GM18909 (cell line): ENCODE data around the gene RGR.
"Not testable (repeated sequence)": the region's sequence is repeated elsewhere in the genome, so short reads cannot be mapped to it uniquely, and the experiment has no call there.

Experiments used
- ATAC-seq: cut with Tn5 transposase; IDR thresholded peaks from one replicate; pipeline ENCODE4 v1.9.1; 2021; ENCODE audit warnings: mild to moderate bottlenecking; ENCODE audit not compliant: unreplicated experiment, poor library complexity

Gene RGR

DNA sequence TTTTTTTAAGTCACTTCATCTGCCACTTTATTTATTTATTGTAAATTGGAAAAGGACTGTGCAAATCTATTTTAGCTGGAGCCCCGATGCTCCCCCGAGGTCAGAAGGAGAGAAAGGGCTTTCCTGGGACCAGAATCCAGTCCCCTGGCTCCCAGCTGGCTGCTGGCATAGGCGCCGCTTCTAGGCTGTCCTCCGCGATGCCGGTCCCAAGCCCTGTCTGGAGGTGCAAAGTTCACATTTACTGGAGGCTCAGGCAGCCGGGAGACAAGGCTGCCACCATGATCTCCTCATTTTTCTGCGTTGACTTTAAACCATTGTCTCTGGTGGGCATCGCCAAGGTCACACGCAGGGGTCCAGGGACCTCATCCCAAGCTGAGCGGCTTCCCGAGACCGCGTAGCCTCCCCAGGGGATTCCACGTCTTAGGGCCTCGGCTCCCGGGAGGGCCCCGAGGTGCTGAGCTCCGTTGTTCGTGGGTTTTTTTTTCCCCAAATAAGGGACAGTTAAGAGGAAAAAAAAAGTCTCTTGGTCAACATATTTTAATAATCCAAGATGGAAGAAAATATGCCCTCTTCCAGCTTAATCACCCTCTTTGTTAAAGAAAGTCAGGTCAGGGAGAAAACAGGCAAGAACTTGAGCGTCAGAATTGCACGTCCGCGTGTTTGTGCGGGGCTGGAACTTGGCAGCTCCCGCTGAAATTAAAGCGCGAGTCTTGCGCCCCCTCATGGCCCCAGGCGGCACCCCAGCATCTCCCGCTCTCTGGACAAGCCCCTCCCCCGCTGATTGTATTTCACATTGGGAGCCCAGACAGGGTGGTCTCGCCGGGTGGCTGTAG, 11.9 kb downstream of the RGR start:
- peak; percentile 67 for ATAC-seq

DNA sequence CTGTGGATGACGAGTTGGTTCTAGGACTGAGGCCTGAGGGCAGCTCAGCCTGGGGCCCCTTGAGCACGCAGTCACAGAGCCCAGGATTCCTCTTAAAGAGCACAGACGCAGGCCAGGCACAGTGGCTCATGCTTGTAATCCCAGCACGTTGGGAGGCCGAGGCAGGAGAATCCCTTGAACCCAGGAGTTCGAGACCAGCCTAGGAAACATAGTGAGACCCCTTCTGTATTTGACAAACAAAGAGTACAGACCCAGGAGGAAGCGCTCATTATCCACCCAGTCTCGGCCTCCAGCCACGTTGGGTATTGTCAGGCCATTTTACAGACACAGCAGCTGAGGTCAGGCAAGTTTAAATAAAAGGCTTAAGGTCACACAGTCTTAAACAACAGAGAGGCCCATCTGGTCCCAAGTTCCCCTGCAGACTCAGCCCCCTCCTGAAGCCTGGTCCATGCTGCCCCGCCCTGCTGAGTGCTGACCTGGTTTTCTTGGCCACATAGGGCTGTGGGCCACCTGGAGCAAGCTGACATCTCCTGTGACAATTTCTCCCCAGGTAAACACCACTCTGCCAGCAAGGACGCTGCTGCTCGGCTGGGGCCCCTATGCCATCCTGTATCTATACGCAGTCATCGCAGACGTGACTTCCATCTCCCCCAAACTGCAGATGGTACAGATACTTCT, 12.6 kb downstream of the RGR start:
- no peak for ATAC-seq

DNA sequence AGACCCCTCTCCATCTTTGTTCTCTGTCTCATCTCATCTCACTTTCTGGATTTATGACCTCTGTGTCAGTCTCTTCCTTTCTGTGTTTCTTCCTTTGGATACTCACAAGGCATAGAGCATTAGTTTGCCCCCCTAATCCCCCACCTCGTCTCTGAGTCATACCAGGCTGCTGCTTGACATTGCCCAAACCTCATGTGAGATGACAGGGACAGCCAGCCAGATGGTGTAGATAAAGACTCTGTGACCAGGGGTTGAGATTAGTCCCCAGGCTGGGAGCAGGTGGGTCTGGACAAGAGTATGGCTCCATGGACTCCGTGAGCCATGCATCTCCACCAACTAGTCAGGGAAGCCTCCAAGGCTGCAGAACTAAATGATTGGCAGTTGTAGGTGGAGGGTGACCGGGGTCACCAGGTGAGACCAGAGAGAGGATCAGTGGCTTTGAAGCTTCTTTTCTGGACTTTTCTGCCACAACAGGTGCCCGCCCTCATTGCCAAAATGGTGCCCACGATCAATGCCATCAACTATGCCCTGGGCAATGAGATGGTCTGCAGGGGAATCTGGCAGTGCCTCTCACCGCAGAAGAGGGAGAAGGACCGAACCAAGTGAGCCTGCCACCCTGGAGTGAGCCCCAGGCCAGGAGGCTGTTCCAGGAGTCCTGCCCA, 13.3 kb downstream of the RGR start:
- ATAC-seq = no peak

DNA sequence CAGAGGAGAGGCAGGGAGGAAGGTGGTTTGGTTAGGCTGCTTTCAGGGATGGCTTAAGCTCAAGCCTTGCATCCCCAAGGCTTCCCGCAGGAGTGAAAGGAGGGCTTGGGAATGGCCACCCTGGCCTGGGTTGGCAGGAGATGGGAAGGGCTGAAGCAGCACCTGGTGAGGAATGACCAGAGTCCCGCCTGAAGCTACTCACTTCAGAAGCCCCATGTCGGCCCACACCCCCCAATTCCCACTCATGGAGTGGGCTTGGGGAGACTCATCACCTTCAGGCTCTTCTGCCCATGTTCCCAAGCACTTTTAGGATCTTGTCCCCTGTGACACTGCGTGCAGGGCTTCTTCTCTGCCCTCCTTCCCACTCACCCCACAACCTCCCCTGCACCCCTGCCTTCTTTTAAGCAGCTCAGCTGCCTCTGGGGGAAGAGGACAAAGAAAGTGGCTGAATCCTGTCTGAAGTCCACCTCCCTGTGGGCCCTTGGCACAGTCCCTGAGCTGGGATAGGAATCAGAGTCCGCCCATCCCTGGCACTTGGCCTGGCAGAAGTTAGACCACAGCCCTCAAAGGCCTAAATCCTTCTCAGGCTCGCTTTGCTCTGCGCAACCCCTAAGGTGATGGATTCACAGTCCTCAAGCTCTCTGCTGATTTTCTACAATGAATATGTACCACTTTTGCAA, 16.5 kb downstream of the RGR start:
- no peak for ATAC-seq

DNA sequence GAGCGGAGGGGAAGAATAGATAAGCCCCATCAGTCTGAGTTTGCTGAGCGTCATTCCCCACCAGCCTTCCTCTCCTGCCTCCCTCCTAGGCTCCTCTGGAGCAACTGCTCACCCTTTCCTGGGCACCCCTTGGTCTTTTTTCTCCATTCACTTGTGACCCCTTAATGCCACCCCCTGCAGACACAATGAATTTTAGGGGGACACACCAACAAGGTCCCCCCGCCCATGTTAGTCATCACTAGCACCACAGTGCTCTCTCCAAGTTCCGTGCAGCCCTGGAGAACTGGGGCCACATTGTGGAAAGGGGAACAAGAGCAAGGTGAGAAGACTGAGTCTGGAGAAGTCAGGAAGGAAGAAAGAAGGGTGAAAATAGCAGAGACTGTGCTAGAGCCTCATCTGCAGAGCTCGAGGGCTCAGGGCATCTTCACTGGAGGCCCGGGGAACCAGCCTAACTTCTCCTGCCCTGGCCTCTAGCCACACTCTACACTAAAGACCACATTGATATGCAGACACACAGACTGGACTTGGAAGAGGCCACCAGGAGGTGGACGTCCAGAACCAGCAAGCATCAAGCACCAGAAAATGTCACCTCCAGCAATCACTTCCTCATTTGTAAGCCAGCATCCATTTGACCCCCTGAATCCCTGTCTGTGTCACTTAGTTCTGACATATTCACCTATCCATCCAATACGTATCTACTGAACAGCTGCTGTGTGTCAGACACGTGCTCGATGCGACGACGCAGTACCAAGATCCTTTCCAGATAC, 17.5 kb downstream of the RGR start:
- no peak for ATAC-seq

DNA sequence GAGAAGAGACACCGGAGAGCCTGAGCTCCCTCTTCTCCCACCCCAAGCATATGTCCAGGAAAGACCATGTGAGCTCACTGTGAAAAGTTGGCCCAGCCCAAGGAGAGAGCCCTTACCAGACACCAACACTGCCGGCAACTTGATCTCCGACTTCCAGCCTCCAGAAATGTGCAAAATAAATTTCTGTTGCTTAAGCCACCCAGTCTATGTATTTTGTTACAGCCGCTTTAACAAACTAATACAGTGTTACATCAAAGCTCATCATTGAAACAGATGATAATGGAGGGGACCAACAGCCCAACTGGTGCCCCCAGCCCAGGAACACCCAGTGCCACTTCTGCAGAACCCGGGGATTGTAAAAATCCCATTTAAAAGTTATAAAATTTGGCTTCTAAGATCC, 18.9 kb downstream of the RGR start:
- no peak for ATAC-seq

DNA sequence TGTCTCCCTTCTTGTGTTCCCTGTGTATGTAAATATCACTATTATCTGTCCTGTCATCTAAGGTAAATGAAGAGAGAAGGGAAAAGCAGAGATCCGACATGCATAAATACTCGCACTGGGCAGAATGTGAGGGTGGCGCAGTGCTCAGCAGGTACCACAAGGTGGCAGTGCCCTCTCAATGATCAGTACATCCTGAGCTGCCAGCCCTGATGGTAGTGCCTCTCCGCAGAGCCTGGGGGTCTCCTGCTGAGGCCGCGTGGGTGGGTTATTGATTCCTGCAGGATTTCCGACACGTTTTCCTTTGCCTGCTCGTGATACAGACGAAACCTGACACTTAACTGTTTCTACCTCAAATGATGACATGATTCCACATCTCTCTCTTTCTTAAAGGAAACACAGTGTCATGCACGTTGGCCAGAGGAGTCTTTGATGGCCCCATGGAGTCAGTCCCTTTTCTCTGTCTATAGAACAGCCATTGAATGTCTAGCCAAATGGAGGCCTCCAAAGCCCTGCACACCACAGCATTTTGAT, 19.8 kb downstream of the RGR start:
- ATAC-seq = peak; percentile 97

DNA sequence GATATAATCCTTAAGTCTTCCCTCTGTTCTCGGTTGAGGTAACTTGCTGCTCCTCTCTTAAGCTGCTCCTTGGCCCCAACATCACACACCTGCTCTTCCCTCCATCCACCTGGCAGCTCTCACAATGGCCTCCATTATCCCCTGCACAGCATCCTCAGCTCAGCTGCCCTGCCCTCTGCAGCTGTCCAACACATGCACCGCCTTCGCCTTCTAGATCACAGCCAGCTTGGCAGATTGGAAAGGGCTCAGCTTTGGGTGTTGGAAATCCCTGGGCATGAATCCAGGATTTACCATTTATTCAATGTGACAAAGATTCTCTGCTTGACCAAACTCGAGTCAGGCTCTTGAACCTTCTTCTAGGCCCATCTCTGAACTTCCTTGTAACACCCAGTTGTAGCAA, 20.6 kb downstream of the RGR start:
- no peak for ATAC-seq

DNA sequence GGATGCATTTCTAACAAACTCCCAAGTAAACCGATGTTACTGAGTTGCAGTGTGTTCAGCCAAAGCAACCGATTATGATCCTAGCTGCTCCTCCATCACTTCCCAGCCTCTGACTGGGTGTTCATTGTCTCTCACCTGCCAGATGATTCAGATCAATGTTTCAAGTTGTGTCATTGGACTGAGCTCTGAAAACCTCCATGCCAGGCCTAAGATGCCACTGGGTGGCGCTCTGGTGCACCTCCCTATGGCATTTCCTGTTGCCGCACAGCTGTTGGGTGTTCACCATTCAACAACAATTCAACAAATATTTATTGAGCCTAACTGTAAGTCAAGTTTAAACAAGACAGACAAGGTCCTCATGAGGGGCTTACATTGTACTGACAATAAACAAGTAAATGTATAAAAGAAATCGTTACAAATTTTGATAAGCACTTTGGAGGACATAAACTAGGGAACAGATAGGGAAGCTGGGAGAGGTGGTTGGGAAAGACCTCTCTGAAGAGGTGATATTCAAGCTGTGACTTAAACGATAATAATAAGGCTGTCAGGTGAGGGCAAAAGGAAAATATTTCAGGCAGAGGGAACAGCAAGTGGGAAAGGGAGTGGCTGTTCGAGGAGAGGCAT, 22.8 kb downstream of the RGR start:
- ATAC-seq = no peak

DNA sequence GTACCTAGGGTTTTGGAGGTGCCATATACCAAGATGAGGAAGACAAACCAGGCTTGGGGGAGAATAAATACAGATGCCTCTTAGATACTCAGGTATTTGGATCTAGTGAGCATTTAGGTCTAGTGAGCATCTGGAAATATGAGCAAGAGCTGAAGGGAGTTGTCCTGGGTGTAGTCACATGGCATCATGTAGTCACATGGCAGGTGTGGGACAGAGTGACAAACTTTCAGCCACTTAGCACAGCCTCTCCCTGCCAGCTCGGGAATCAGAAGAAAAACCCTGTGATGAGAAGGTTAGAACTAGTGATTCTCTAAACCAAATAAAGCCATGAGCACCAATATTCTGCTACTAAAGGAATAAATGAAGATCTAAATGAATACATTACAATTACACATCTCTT, 24.3 kb downstream of the RGR start:
- no peak for ATAC-seq

DNA sequence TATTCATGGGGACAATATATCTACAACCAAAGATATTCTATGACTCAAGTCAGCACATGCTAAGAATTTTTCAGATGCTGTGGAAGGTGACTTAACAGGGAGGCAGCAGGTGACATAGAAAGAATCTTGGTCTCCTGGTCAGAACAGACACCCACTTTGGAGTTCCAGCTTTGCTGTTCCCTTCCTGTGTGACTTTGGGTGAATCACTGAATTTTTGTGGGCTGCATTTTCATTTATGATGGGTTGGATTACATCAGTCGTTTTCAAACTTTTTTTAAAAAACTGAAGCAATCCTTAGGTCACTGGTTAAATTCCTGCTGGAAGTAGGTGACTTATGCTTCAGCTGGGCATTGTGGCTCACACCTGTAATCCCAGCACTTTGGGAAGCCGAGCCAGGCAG, 24.9 kb downstream of the RGR start:
- ATAC-seq = no peak

DNA sequence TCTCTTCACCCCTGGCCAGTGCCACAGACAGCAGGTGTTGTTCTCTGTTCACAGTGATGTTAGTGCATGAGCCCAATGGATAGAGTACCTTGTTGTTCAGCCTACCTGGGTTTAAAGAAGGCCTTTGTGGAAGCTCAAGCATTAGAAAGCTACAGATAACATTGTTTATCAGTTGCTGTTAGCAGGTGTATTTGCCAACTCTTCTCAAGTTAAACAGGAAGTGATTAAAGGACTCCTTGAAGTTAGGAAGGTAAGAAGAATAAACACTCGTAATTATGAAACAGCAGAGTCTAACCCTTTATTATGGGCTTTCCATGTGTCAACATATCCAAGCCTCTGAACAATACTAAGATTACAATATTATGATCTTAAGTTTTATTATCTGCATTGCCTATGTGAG, 25.9 kb downstream of the RGR start:
- ATAC-seq = no peak

DNA sequence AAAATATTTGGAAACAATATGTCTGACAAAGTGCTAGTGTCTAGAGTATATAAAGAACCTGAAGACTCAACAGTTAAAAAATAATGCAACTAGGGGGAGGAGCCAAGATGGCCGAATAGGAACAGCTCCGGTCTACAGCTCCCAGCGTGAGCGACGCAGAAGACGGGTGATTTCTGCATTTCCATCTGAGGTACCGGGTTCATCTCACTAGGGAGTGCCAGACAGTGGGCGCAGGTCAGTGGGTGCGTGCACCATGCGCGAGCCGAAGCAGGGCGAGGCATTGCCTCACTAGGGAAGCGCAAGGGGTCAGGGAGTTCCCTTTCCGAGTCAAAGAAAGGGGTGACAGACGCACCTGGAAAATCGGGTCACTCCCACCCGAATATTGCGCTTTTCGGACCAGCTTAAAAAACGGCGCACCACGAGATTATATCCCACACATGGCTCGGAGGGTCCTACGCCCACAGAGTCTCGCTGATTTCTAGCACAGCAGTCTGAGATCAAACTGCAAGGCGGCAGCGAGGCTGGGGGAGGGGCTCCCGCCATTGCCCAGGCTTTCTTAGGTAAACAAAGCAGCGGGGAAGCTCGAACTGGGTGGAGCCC, 35.1 kb downstream of the RGR start:
- ATAC-seq = not testable (repeated sequence)

DNA sequence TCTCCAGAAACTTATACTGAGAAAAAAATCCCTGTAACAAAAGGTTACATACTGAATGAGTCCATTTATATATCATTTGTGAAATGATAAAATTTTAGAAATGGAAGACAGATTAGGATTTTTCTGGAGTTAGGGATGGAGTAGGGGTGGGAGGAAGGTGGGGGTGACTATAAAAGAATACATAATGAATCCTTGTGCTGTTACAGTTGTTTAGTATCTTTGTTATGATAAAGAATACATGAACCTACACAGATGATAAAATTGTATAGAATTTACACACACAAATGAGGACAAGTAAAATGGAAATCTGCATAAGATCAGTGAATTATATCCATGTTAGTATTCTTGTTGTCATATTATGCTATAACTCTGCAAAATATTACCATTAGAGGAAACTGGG, 41.8 kb downstream of the RGR start:
- no peak for ATAC-seq

DNA sequence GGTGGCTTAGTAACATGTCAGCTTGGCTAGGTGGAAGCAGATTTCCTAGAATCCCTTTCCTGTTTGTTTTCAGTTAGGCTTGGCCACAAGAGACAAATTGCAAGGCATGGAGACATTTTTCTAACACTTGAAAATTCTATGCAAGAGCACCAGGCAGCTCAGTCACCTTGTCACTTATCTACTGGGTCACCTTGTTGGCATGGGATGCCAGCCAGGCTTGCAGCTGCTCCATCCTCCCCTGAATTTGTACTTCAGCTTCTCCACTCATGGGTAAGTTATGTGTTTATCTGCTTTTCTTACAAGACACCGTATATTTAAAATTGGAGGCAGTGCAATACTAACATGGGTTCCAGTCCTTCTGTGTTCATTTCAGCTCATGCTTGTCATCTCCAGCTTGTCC, 43.3 kb downstream of the RGR start:
- no peak for ATAC-seq

DNA sequence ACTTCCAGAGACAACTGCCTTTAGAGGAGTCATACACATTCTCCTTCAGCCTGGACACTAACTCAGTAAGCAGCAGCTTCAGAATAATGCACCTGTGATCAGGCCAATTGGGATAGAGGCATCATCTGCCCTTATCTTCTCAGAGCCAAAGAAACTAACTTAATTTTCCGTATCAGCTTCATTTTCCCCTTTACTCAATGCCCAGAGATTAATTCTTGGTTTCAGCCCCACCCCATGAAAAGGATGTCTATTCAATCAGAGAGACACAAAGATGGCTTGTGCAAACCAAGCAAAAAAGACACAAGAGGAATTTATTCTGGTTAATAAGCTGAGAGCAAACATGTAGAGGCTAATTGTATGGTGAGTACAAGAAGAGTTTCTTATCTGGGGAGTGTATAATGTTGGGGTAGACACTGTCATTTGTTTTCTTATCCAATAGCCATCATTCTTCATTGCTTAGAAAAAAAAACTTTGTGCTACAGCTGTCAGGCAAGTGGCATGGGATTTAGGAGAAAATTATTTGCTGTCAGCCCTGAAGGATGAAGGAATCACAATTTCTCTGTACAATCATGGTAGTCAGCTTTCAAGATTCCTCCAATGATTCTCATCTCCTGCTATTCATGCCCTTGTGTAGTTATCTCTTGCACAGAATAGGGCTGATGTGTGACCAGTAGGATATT, 44.8 kb downstream of the RGR start:
- ATAC-seq = no peak

DNA sequence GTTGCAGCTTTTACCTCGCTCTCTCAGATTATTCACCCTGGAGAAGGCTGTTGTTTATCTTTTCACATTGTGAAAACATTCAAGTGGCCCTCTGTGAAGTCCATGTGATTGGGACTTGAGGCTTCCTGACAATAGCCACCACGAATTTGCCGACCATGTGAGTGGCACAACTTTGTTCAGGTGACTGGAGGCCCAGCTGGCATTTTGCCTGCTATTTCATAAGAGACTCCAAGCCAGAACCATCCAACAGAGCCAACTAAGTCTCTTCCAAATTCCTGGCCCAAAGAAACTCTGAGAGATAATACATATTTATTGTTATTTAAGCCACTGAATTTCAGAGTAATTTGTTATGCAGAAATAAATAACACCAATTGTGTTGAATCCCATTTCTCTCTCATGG, 45.4 kb downstream of the RGR start:
- ATAC-seq = no peak

DNA sequence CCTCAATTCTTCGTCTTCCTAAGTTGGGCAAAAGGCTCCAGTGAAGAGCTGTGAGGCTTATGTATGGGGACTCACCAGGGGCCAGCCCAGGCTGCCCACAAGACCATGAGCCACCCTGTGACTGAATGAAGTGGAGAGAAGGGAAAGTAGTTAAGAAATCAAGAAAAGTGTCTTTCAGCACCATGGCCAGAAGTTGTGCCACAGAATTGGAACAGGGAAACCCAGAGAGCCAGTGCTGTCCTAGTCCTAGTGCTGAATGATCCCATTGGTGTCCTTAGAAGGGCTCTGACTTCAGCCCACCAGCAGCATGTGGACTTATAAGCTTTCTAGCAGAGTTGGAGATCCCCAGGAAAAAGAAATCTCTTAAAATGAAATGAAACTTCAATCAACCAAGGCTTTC, 46.5 kb downstream of the RGR start:
- no peak for ATAC-seq

DNA sequence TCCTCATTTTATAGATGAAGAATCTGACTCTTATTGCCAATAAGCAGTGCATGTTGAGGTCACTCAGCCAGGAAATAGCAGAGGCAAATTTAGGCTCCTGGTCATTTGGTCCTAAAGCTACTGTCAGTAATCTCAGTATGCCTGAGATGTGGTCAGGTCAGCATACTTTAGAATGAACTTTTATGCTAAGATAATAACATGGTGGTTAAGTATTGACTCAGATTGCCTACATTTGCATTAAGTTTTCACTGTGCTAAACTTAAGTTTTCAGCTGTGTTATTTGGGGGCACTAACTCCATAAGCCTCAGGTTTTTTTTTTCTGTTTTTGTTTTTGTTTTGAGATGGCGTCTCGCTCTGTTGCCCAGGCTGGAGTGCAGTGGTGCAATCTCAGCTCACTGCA, 47.6 kb downstream of the RGR start:
- ATAC-seq = peak; percentile 40
